HUES6 (cell line): ENCODE data around the gene ATG7.
A peak's percentile ranks its signal among the peaks of the same experiment; 100 is the strongest.
"Not testable (repeated sequence)": the region's sequence is repeated elsewhere in the genome, so short reads cannot be mapped to it uniquely, and the experiment has no call there.

Experiments used
- H3K27ac ChIP-seq: 2 replicates; pipeline ENCODE4 v1.7.0; 2013; ENCODE audit warnings: low read depth, mild to moderate bottlenecking, low read length, inconsistent platforms
- H3K27me3 ChIP-seq: 2 replicates; pipeline ENCODE4 v1.6.1; 2013; ENCODE audit warnings: low read length; ENCODE audit not compliant: control insufficient read depth, insufficient read depth
- H3K36me3 ChIP-seq: 2 replicates; pipeline ENCODE4 v1.6.1; 2013; ENCODE audit warnings: low read length; ENCODE audit not compliant: control insufficient read depth, insufficient read depth
- H3K4me1 ChIP-seq: 2 replicates; pipeline ENCODE4 v1.6.1; 2013; ENCODE audit warnings: low read length; ENCODE audit not compliant: control insufficient read depth, insufficient read depth
- H3K4me3 ChIP-seq: 2 replicates; pipeline ENCODE4 v1.5.1; 2013; ENCODE audit warnings: low read depth, low read length
- H3K9ac ChIP-seq: one replicate; pipeline ENCODE4 v1.6.1; 2013; ENCODE audit warnings: mild to moderate bottlenecking, low read length
- H3K9me3 ChIP-seq: 2 replicates; pipeline ENCODE4 v1.6.1; 2013; ENCODE audit warnings: low read depth, low read length; ENCODE audit not compliant: control insufficient read depth, insufficient read depth

The ATG7 gene

GRCh38 chr3:11570789-11571495 is 298.7 kb downstream of the ATG7 start:
- Histone ChIP-seq H3K9ac (no peak overlapping the region), H3K27ac (no peak overlapping the region), H3K4me3 (no peak overlapping the region), H3K36me3 (peaks cover 8% of the 10 kb centered on the region), H3K27me3 (no peaks in the 10 kb centered on the region), H3K4me1 (no peaks in the 10 kb centered on the region), H3K9me3 (no peaks in the 10 kb centered on the region)

- not testable (repeated sequence) for H3K36me3 ChIP-seq, H3K9ac ChIP-seq, H3K27me3 ChIP-seq, H3K27ac ChIP-seq, H3K4me1 ChIP-seq, H3K4me3 ChIP-seq, H3K9me3 ChIP-seq
These were observed 300.5 kb downstream of the ATG7 start for GRCh38 chr3:11572660-11573059.

- Histone ChIP-seq H3K36me3 (peaks cover 3% of the 10 kb centered on the region; the same call in 1 of the 2 replicates), H3K4me1 (peaks cover 4% of the 10 kb centered on the region; the same call in 1 of the 2 replicates), H3K9me3 (no peaks in the 10 kb centered on the region), H3K27ac (no peak overlapping the region), H3K9ac (no peak overlapping the region), H3K4me3 (no peak overlapping the region), H3K27me3 (no peaks in the 10 kb centered on the region)
These were observed 302.9 kb downstream of the ATG7 start for GRCh38 chr3:11574981-11575669.

GRCh38 chr3:11575677-11576076 is 303.5 kb downstream of the ATG7 start:
- H3K27ac ChIP-seq, result no peak overlapping the region
- no peak overlapping the region for H3K9ac ChIP-seq
- no peak overlapping the region for H3K4me3 ChIP-seq
- H3K9me3 ChIP-seq, result no peaks in the 10 kb centered on the region
- H3K4me1 ChIP-seq, result peaks cover 4% of the 10 kb centered on the region; the same call in 1 of the 2 replicates
- H3K27me3 ChIP-seq, result no peaks in the 10 kb centered on the region
- H3K36me3 ChIP-seq, result peaks cover 3% of the 10 kb centered on the region; the same call in 1 of the 2 replicates

- Histone ChIP-seq H3K4me3 (no peak overlapping the region), H3K4me1 (peaks cover 7% of the 10 kb centered on the region), H3K36me3 (peaks cover 3% of the 10 kb centered on the region; the same call in 1 of the 2 replicates), H3K27ac (no peak overlapping the region), H3K27me3 (no peaks in the 10 kb centered on the region), H3K9me3 (no peaks in the 10 kb centered on the region), H3K9ac (peak overlapping the region; percentile 15)
These were observed 304.3 kb downstream of the ATG7 start for GRCh38 chr3:11576453-11576852.

- Histone ChIP-seq H3K36me3 (no peaks in the 10 kb centered on the region), H3K4me1 (peaks cover 23% of the 10 kb centered on the region), H3K27ac (no peak overlapping the region), H3K27me3 (no peaks in the 10 kb centered on the region), H3K9ac (no peak overlapping the region), H3K9me3 (no peaks in the 10 kb centered on the region), H3K4me3 (no peak overlapping the region)
These were observed 306.0 kb downstream of the ATG7 start for GRCh38 chr3:11578169-11578568.

- no peaks in the 10 kb centered on the region for H3K9me3 ChIP-seq
- peaks cover 30% of the 10 kb centered on the region for H3K4me1 ChIP-seq
These were observed 308.4 kb downstream of the ATG7 start for GRCh38 chr3:11580645-11581044.

GRCh38 chr3:11581237-11582190 is 309.3 kb downstream of the ATG7 start:
- no peaks in the 10 kb centered on the region for H3K27me3 ChIP-seq
- no peaks in the 10 kb centered on the region for H3K36me3 ChIP-seq
- H3K4me3 ChIP-seq, result peak overlapping the region; percentile 52
- no peak overlapping the region for H3K27ac ChIP-seq
- H3K9ac ChIP-seq, result no peak overlapping the region
- peaks cover 28% of the 10 kb centered on the region for H3K4me1 ChIP-seq
- H3K9me3 ChIP-seq, result no peaks in the 10 kb centered on the region

More at GRCh38 chr3:11580645-11581044, 308.4 kb downstream of the ATG7 start:
- Histone ChIP-seq H3K4me3 (no peak overlapping the region), H3K36me3 (no peaks in the 10 kb centered on the region), H3K27ac (no peak overlapping the region), H3K9ac (no peak overlapping the region), H3K27me3 (no peaks in the 10 kb centered on the region)

GRCh38 chr3:11582191-11582968 is 310.2 kb downstream of the ATG7 start:
- Histone ChIP-seq H3K4me3 (peak overlapping the region; percentile 52), H3K27ac (no peak overlapping the region), H3K4me1 (peaks cover 26% of the 10 kb centered on the region), H3K36me3 (0 out of 2 replicates have a peak, but pooled peaks cover 2% of the 10 kb centered on the region), H3K9ac (no peak overlapping the region), H3K27me3 (no peaks in the 10 kb centered on the region), H3K9me3 (no peaks in the 10 kb centered on the region)

GRCh38 chr3:11583235-11583634 is 311.0 kb downstream of the ATG7 start:
- Histone ChIP-seq H3K27ac (no peak overlapping the region), H3K9me3 (no peaks in the 10 kb centered on the region), H3K4me1 (peaks cover 27% of the 10 kb centered on the region), H3K4me3 (no peak overlapping the region), H3K27me3 (no peaks in the 10 kb centered on the region), H3K36me3 (0 out of 2 replicates have a peak, but pooled peaks cover 2% of the 10 kb centered on the region), H3K9ac (no peak overlapping the region)
